ENCODE measurements around the gene APOO. TPM values are rescaled to one million over a fixed set of nuclear protein-coding genes. Genes with fewer than 3 reads are reported as not detected.

APOO gene
- total RNA-seq, 1 donor = 13.0 TPM

- no peak for DNase-seq (ENCODE audit: low read depth)
- TF ChIP-seq, protein P1, sequence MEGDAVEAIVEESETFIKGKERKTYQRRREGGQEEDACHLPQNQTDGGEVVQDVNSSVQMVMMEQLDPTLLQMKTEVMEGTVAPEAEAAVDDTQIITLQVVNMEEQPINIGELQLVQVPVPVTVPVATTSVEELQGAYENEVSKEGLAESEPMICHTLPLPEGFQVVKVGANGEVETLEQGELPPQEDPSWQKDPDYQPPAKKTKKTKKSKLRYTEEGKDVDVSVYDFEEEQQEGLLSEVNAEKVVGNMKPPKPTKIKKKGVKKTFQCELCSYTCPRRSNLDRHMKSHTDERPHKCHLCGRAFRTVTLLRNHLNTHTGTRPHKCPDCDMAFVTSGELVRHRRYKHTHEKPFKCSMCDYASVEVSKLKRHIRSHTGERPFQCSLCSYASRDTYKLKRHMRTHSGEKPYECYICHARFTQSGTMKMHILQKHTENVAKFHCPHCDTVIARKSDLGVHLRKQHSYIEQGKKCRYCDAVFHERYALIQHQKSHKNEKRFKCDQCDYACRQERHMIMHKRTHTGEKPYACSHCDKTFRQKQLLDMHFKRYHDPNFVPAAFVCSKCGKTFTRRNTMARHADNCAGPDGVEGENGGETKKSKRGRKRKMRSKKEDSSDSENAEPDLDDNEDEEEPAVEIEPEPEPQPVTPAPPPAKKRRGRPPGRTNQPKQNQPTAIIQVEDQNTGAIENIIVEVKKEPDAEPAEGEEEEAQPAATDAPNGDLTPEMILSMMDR (IDR thresholded peaks at IDR 0.05; ENCODE audit: insufficient read depth, low read depth, low read length) = no peak
These were observed 68.8 kb downstream of the APOO start for GRCh38 chrX:23838953-23839352.

DNA sequence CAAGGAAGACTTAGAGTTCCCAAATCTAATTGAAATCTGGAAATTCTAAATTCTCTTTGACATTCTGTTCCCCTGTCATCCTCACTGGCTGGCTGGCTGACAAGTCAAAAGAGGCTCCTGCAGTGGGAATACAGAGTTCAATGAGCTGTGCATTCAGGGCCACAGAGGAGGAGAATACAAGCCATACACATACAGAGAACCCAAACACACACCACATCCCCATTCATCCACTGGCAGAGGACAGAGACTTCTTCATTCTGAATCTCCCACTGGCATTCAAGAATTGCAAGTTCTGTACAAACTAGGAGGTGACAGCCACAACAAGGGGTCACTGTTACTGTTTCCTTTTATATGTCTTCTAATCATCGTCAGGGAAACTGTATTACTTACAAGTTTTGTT lies 75.0 kb downstream of the APOO start:
- no peak overlapping the region for H3K4me3 ChIP-seq (ENCODE audit: low read depth, low read length)
- TF ChIP-seq, protein P1 (IDR thresholded peaks at IDR 0.05; ENCODE audit: insufficient read depth, low read depth, low read length) = no peak
- no peak for DNase-seq (ENCODE audit: low read depth)

More at GRCh38 chrX:23838953-23839352, 68.8 kb downstream of the APOO start:
- no peak overlapping the region for H3K4me3 ChIP-seq (ENCODE audit: low read depth, low read length)

- no peak overlapping the region for H3K4me3 ChIP-seq (ENCODE audit: low read depth, low read length)
- DNase-seq (ENCODE audit: low read depth) = peak; percentile 9
- TF ChIP-seq, protein P1 (IDR thresholded peaks at IDR 0.05; ENCODE audit: insufficient read depth, low read depth, low read length) = no peak
These were observed 78.9 kb downstream of the APOO start for GRCh38 chrX:23828881-23829280.

DNA sequence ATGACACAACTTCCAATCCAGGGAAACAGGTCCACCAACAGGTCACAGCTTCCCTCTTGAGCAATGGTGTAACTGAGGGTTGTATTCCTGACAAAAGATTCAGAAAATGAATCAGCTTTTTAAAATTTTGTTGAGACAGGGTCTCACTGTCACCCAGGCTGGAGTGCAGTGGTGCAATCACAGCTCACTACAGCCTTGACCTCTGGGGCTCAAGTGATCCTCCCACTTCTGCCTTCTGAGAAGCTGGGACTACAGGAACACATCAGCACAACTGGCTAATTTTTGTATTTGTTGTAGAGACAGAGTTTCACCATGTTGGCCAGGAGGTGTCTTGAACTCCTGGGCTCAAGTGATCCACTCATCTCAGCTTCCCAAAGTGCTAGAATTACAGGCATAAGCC lies 81.1 kb downstream of the APOO start:
- TF ChIP-seq, protein P1 (IDR thresholded peaks at IDR 0.05; ENCODE audit: insufficient read depth, low read depth, low read length) = no peak

DNA sequence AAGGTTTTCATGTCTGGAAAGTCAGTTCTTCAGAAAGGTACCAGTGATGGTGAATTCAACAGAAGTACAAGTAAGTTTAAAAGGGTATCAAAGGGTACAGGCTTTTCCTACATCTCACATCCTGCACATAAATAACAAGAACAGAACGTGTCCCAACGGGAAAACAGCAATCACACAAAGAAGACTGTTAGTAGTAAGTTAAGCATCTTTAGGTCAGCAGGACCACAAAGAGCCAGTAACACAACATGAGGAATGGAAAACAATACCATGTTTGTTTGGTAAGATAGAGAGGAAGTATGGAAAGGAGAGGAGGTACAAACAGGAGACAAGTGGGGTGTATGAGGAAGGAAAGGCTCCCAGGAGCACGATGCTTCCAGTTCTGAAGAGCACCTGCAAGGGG lies 81.5 kb downstream of the APOO start:
- H3K4me3 ChIP-seq (ENCODE audit: low read depth, low read length) = no peak overlapping the region
- TF ChIP-seq, protein P1 (IDR thresholded peaks at IDR 0.05; ENCODE audit: insufficient read depth, low read depth, low read length) = no peak
- no peak for DNase-seq (ENCODE audit: low read depth)

More for the DNA sequence above, 81.1 kb downstream of the APOO start:
- no peak overlapping the region for H3K4me3 ChIP-seq (ENCODE audit: low read depth, low read length)
- DNase-seq (ENCODE audit: low read depth) = no peak

DNA sequence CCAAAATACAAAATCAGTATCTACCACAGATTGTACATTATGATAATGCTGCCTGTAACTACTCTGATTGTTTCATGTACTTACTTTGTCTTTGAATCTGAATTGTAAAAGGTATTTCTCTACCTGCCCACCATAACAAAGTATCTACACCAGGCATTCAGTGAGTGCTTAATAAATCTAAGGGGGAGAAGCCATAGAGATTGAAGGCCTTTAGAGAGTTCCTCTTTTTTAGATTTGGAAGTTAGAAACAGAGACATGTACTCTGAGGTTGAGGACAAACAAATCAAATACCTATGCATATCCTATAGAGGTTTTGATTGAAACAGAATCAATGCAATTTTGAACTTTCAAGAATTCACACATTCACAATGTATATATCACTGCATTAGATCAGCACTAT lies 82.1 kb downstream of the APOO start:
- no peak for DNase-seq (ENCODE audit: low read depth)
- H3K4me3 ChIP-seq (ENCODE audit: low read depth, low read length) = no peak overlapping the region
- TF ChIP-seq, protein P1 (IDR thresholded peaks at IDR 0.05; ENCODE audit: insufficient read depth, low read depth, low read length) = no peak

GRCh38 chrX:23822841-23823240 lies 84.9 kb downstream of the APOO start:
- TF ChIP-seq, protein P1 (IDR thresholded peaks at IDR 0.05; ENCODE audit: insufficient read depth, low read depth, low read length) = no peak
- no peak for DNase-seq (ENCODE audit: low read depth)
- no peak overlapping the region for H3K4me3 ChIP-seq (ENCODE audit: low read depth, low read length)
